H1 (cell line): ENCODE measurements around the gene B3GALT5. TPM values are rescaled to one million over a fixed set of nuclear protein-coding genes. Genes with fewer than 3 reads are reported as not detected.

Source experiments
- CBX5 ChIP-seq: fragments of 300-800, 300-1000 bp; sonication (generic); IDR thresholded peaks from 2 replicates; pipeline ENCODE4 v1.7.1; 2016; ENCODE audit warnings: antibody characterized with exemption, low read length, low read depth
- CHD7 ChIP-seq: fragments of 300-600 bp; sonication (generic); IDR thresholded peaks from 2 replicates; pipeline ENCODE4 v1.7.1; 2012; ENCODE audit warnings: low read length, moderate library complexity, mild to moderate bottlenecking, inconsistent platforms; ENCODE audit not compliant: insufficient replicate concordance
- polyA plus RNA-seq, 7 experiments: library from polyadenylated mRNA; depleted of rRNA in 3 of 7; stranded (reverse) in 5 of 7; unstranded in 2 of 7; fragments of >200 nt in 5 of 7; fragments of 200-250 nt in 2 of 7; gene quantifications; 1 replicate in 5 of 7; 2 replicates in 1 of 7; 4 replicates in 1 of 7; pipeline versions ENCODE4 v1.2.1 to v1.2.3, GENCODE V29; 2011 to 2013; ENCODE audit warnings: missing spikeins in 2 of 7, mixed read lengths in 2 of 7
- total RNA-seq: library from RNA; stranded (reverse); fragmentation: NEBNext Ultra II Directional; extraction: Animal tissue kit (Norgen Biotek cat#: 25700); gene quantifications from 2 replicates; pipeline ENCODE4 v1.2.1, GENCODE V29; 2021

The B3GALT5 gene
- total and polyA plus RNA-seq, 2 of the 8 experiments (the other 6 are each of a cell fraction or from before 2014, with no cell fraction given) = 11.9 to 25.1 TPM

DNA sequence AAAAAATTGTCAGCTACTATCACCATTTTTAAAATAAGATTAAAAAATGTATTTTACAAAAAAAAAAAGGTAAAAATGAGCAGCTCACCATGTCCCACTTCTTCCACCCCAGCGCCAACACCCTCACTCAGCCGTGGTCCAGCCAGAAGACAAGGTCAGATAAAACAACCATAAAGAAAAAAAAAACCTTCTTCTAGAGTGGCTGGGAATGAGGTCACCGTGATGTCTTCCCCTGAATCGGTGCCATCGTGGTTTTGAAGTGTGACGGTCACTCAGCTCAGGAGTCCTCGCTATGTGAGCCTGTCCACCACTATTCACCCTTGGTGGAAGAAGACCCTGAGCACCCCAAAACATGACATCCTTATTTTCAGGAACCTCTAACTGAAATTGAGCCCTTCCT, 38.1 kb downstream of the B3GALT5 start (continued):
- no peak for TF ChIP-seq CHD7
- no peak for TF ChIP-seq CBX5
- TF ChIP-seq, all 59 proteins: peak for 0
